BLaER1 treated with 17β-estradiol and CSF1 and Interleukin-3, amounts not matched to agents 10 nM and 100 nM (cell line): ENCODE data around the gene LDLRAD3.
A peak's percentile ranks its signal among the peaks of the same experiment; 100 is the strongest.

Experiments
- H3K27ac ChIP-seq, 11 experiments: shearing (Covaris generic); formaldehyde crosslinking; 2 replicates each; pipeline ENCODE4 v1.8.1; 2022
- H3K27me3 ChIP-seq, 11 experiments: shearing (Covaris generic); formaldehyde crosslinking; 2 replicates each; pipeline ENCODE4 v1.8.1; 2022
- H3K36me3 ChIP-seq, 11 experiments: shearing (Covaris generic); formaldehyde crosslinking; 2 replicates each; pipeline ENCODE4 v1.8.1; 2022
- H3K4me1 ChIP-seq, 10 experiments: shearing (Covaris generic); formaldehyde crosslinking; 2 replicates each; pipeline ENCODE4 v1.8.1; 2022
- H3K4me2 ChIP-seq, 11 experiments: shearing (Covaris generic); formaldehyde crosslinking; 2 replicates each; pipeline ENCODE4 v1.8.1; 2022
- H3K4me3 ChIP-seq, 10 experiments: shearing (Covaris generic); formaldehyde crosslinking; 2 replicates each; pipeline ENCODE4 v1.8.1; 2022
- H3K9ac ChIP-seq, 11 experiments: shearing (Covaris generic); formaldehyde crosslinking; 2 replicates each; pipeline ENCODE4 v1.8.1; 2022
- H3K9me3 ChIP-seq, 11 experiments: shearing (Covaris generic); formaldehyde crosslinking; replicated peaks in 1 of 11; 2 replicates each; pipeline ENCODE4 v1.8.1; 2022
- H4K20me1 ChIP-seq, 11 experiments: shearing (Covaris generic); formaldehyde crosslinking; 2 replicates each; pipeline ENCODE4 v1.8.1; 2022
- Cebpa-rat ChIP-seq, 11 experiments: shearing (Covaris generic); IDR thresholded peaks; 2 replicates each; pipeline ENCODE4 v1.8.1; 2022

Gene LDLRAD3

GRCh38 chr11:36089920-36090319 lies 146.1 kb downstream of the LDLRAD3 start:
- peak overlapping the region in 4 of 11 experiments; percentile 39 to 64 (median 52); a peak in 6 of 22 replicates for H3K9ac ChIP-seq
- H3K4me2 ChIP-seq, result peak overlapping the region; percentile 73 to 97 (median 90)
- peak overlapping the region in 10 of 11 experiments; percentile 12 to 81 (median 72); a peak in 13 of 22 replicates for H3K27ac ChIP-seq
- peaks cover 31 to 38% (median 33%) of the 10 kb centered on the region in 10 experiments for H3K4me1 ChIP-seq
- H3K27me3 ChIP-seq, result no peaks in the 10 kb centered on the region
- no peak overlapping the region for H3K4me3 ChIP-seq
- peaks cover 0 to 9% (median 0%) of the 10 kb centered on the region in 11 experiments; a peak in 5 of 22 replicates for H4K20me1 ChIP-seq
- H3K9me3 ChIP-seq, result peaks cover 27 to 41% (median 33%) of the 10 kb centered on the region in 11 experiments
- H3K36me3 ChIP-seq, result peaks cover 53 to 76% (median 67%) of the 10 kb centered on the region in 11 experiments
- TF ChIP-seq Cebpa-rat (IDR thresholded peaks at IDR 0.05), result no peak

- peaks cover 53 to 76% (median 67%) of the 10 kb centered on the region in 11 experiments for H3K36me3 ChIP-seq
- peak overlapping the region; percentile 73 to 97 (median 90) for H3K4me2 ChIP-seq
- H3K4me3 ChIP-seq, result peak overlapping the region in 6 of 10 experiments; percentile 1 to 59 (median 28); a peak in 8 of 20 replicates
Observed at GRCh38 chr11:36090356-36091109, 146.7 kb downstream of the LDLRAD3 start.

GRCh38 chr11:36091256-36091811 lies 147.5 kb downstream of the LDLRAD3 start:
- Histone ChIP-seq H3K27me3 (no peaks in the 10 kb centered on the region), H3K4me1 (peaks cover 31 to 38% (median 33%) of the 10 kb centered on the region in 10 experiments), H3K36me3 (peaks cover 54 to 76% (median 68%) of the 10 kb centered on the region in 11 experiments), H3K27ac (peak overlapping the region in 10 of 11 experiments; percentile 12 to 81 (median 74); a peak in 20 of 22 replicates), H4K20me1 (peaks cover 0 to 9% (median 0%) of the 10 kb centered on the region in 11 experiments; a peak in 5 of 22 replicates), H3K4me3 (peak overlapping the region in 7 of 10 experiments; percentile 8 to 59 (median 25); a peak in 10 of 20 replicates), H3K9me3 (peaks cover 20 to 42% (median 33%) of the 10 kb centered on the region in 11 experiments), H3K4me2 (peak overlapping the region; percentile 73 to 97 (median 90)), H3K9ac (peak overlapping the region; percentile 19 to 68 (median 57); a peak in 17 of 22 replicates)
- TF ChIP-seq Cebpa-rat (IDR thresholded peaks at IDR 0.05), result peak in 8 of 11 experiments; percentile 27 to 76 (median 54); a peak in 6 of 22 replicates

More at GRCh38 chr11:36090356-36091109, 146.7 kb downstream of the LDLRAD3 start:
- Histone ChIP-seq H3K9me3 (peaks cover 22 to 40% (median 36%) of the 10 kb centered on the region in 11 experiments), H3K27ac (peak overlapping the region; percentile 12 to 81 (median 74); a peak in 20 of 22 replicates), H3K9ac (peak overlapping the region; percentile 19 to 68 (median 57); a peak in 18 of 22 replicates), H3K4me1 (peaks cover 31 to 38% (median 33%) of the 10 kb centered on the region in 10 experiments), H3K27me3 (no peaks in the 10 kb centered on the region), H4K20me1 (peaks cover 0 to 9% (median 0%) of the 10 kb centered on the region in 11 experiments; a peak in 5 of 22 replicates)
- TF ChIP-seq Cebpa-rat (IDR thresholded peaks at IDR 0.05), result no peak

- no peak for TF ChIP-seq Cebpa-rat (IDR thresholded peaks at IDR 0.05)
- Histone ChIP-seq H3K27me3 (no peaks in the 10 kb centered on the region), H3K36me3 (peaks cover 57 to 76% (median 68%) of the 10 kb centered on the region in 11 experiments), H3K9me3 (peaks cover 20 to 38% (median 28%) of the 10 kb centered on the region in 11 experiments), H3K9ac (no peak overlapping the region; a peak in 1 of 22 replicates), H3K4me3 (no peak overlapping the region), H4K20me1 (peaks cover 0 to 9% (median 0%) of the 10 kb centered on the region in 11 experiments; a peak in 5 of 22 replicates), H3K27ac (peak overlapping the region in 2 of 11 experiments; percentile 13 to 54; a peak in 1 of 22 replicates), H3K4me1 (peaks cover 31 to 38% (median 35%) of the 10 kb centered on the region in 10 experiments), H3K4me2 (peak overlapping the region; percentile 73 to 97 (median 90); a peak in 19 of 22 replicates)
Observed at GRCh38 chr11:36092314-36093030, 148.6 kb downstream of the LDLRAD3 start.

- no peaks in the 10 kb centered on the region for H3K27me3 ChIP-seq
- peaks cover 0 to 9% (median 0%) of the 10 kb centered on the region in 11 experiments; a peak in 6 of 22 replicates for H4K20me1 ChIP-seq
- peak overlapping the region in 6 of 10 experiments; percentile 11 to 45 (median 18); a peak in 4 of 20 replicates for H3K4me3 ChIP-seq
- peaks cover 34 to 45% (median 38%) of the 10 kb centered on the region in 10 experiments for H3K4me1 ChIP-seq
- H3K27ac ChIP-seq, result no peak overlapping the region
- no peak for TF ChIP-seq Cebpa-rat (IDR thresholded peaks at IDR 0.05)
- H3K4me2 ChIP-seq, result no peak overlapping the region
- no peak overlapping the region for H3K9ac ChIP-seq
- peaks cover 56 to 75% (median 68%) of the 10 kb centered on the region in 11 experiments for H3K36me3 ChIP-seq
- peaks cover 20 to 38% (median 28%) of the 10 kb centered on the region in 11 experiments for H3K9me3 ChIP-seq
Observed at GRCh38 chr11:36093548-36093947, 149.7 kb downstream of the LDLRAD3 start.

- H3K9me3 ChIP-seq, result peaks cover 20 to 38% (median 28%) of the 10 kb centered on the region in 11 experiments
- H3K36me3 ChIP-seq, result peaks cover 60 to 75% (median 69%) of the 10 kb centered on the region in 11 experiments
- peaks cover 34 to 45% (median 38%) of the 10 kb centered on the region in 10 experiments for H3K4me1 ChIP-seq
- peak overlapping the region in 1 of 10 experiments; percentile 13; a peak in 2 of 20 replicates for H3K4me3 ChIP-seq
- H4K20me1 ChIP-seq, result peaks cover 0 to 9% (median 0%) of the 10 kb centered on the region in 11 experiments; a peak in 6 of 22 replicates
- H3K9ac ChIP-seq, result no peak overlapping the region
- no peaks in the 10 kb centered on the region for H3K27me3 ChIP-seq
- no peak for TF ChIP-seq Cebpa-rat (IDR thresholded peaks at IDR 0.05)
- no peak overlapping the region for H3K27ac ChIP-seq
- H3K4me2 ChIP-seq, result no peak overlapping the region
Observed at GRCh38 chr11:36094164-36094563, 150.3 kb downstream of the LDLRAD3 start.

- peaks cover 20 to 38% (median 28%) of the 10 kb centered on the region in 11 experiments for H3K9me3 ChIP-seq
- peaks cover 0 to 5% (median 0%) of the 10 kb centered on the region in 11 experiments; a peak in 6 of 22 replicates for H4K20me1 ChIP-seq
- no peak overlapping the region for H3K27ac ChIP-seq
- peaks cover 22 to 33% (median 27%) of the 10 kb centered on the region in 10 experiments for H3K4me1 ChIP-seq
- no peaks in the 10 kb centered on the region for H3K27me3 ChIP-seq
- no peak for TF ChIP-seq Cebpa-rat (IDR thresholded peaks at IDR 0.05)
- H3K9ac ChIP-seq, result no peak overlapping the region
- H3K4me3 ChIP-seq, result no peak overlapping the region
- peaks cover 74 to 87% (median 80%) of the 10 kb centered on the region in 11 experiments for H3K36me3 ChIP-seq
- no peak overlapping the region for H3K4me2 ChIP-seq
Observed at GRCh38 chr11:36095716-36096115, 151.9 kb downstream of the LDLRAD3 start.

GRCh38 chr11:36097219-36097650 lies 153.4 kb downstream of the LDLRAD3 start:
- Histone ChIP-seq H4K20me1 (peaks cover 0 to 5% (median 0%) of the 10 kb centered on the region in 11 experiments; a peak in 2 of 22 replicates), H3K4me1 (peaks cover 7 to 19% (median 12%) of the 10 kb centered on the region in 10 experiments), H3K36me3 (peaks cover 88 to 100% (median 95%) of the 10 kb centered on the region in 11 experiments), H3K27ac (no peak overlapping the region), H3K4me2 (no peak overlapping the region), H3K27me3 (no peaks in the 10 kb centered on the region), H3K4me3 (no peak overlapping the region), H3K9ac (no peak overlapping the region), H3K9me3 (peaks cover 20 to 38% (median 28%) of the 10 kb centered on the region in 11 experiments)
- TF ChIP-seq Cebpa-rat (IDR thresholded peaks at IDR 0.05), result no peak
